AG08395 (cell line): ENCODE results near the gene SMCHD1.

Experiments used
- DNase-seq: peaks from one replicate; pipeline ENCODE4 v3.0.0; 2012; ENCODE audit warnings: mixed read lengths, low spot score

The SMCHD1 gene

DNA sequence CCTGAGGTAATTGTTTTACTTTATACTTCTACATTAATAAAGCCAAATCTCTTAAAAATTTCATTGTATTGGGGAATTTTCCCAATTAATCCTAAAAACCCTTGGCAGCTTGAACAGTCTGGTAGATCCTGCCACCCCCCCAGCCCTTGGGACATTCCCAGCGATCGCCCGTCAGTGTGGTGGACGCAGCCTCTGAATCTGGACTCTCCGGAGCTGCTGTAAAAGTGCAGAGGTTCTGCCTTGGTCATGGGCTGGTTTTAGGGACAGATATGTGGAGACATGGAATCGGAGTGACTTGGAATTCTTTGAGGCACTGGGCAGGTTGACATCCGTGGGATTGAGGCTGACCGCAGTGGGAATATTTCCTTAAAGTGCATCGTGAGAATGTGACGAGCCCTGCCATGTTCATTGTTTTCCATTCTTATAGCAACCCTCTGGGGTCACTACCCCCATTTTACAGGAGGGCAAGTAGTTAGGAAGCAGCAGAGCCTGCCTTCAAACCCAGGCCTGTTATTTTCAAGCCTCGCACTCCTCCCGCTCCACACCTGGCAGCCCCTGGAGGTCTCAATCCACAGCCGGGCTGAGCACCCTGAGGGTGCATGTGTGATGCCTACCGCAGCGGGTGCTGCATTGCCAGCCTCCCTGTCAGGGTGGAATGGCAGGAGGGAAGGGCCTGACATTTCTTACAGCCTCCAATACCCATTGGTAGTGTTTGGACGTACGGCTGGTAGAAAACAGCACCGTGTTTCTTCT is 197.8 kb downstream of the SMCHD1 start:
- no peak for DNase-seq

DNA sequence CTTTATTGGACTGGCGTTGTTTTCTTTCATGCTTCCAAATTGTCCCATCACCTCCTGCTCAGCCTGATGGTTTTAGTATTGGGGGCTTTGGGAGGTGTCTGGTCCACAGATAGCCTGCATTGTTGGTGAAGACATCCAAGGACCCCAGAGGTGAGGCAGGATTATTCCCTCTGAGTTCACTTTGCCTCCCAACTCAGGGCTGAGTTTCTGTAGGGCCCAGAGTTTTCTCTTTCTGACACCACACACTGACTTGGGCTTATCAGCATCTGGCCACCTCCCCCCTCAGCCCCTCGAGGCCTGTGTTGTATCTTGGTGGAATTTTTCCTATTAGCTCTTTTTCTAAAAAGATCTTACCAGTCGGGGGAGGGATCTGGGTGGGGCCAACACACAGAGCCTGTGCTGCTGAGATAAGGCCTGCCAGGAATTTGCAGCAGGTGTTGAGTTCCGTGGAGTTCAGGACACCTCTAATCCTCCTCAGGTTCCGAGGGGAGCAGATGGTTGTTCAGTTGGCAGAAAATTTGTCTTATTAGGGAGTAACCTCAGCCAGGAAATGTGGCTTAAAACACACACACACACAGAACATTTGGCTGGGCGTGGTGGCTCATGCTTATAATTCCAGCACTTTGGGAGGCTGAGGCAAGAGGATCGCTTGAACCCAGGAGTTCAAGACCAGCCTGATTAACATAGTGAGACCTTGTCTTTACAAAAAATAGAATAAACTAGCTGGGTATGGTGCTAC is 198.6 kb downstream of the SMCHD1 start:
- no peak for DNase-seq
